HepG2 (cell line): ENCODE results near the gene MTCH2. TPM values are rescaled to one million over a fixed set of nuclear protein-coding genes. Genes with fewer than 3 reads are reported as not detected.

Source experiments
- JDP2 ChIP-seq: sonication (generic); formaldehyde crosslinking; IDR thresholded peaks from 2 replicates; pipeline ENCODE4 v1.8.1; 2022; ENCODE audit warnings: missing genetic modification reagents, borderline replicate concordance
- JUNB ChIP-seq: sonication (generic); formaldehyde crosslinking; IDR thresholded peaks from 2 replicates; pipeline ENCODE4 v1.8.0; 2022; ENCODE audit warnings: missing genetic modification reagents, mild to moderate bottlenecking, borderline replicate concordance
- KDM1A ChIP-seq: IDR thresholded peaks from 2 replicates; pipeline ENCODE4 v1.6.1; 2016; ENCODE audit warnings: missing compliant biosample characterization
- MYC ChIP-seq: sonication (generic); formaldehyde crosslinking; IDR thresholded peaks from 2 replicates; pipeline ENCODE4 v1.9.0; 2021; ENCODE audit warnings: missing genetic modification reagents, borderline replicate concordance
- MYNN ChIP-seq: sonication (generic); formaldehyde crosslinking; IDR thresholded peaks from 2 replicates; pipeline ENCODE4 v1.4.0; 2020; ENCODE audit warnings: mild to moderate bottlenecking, low read depth, missing genetic modification reagents
- NFATC3 ChIP-seq: sonication (generic); formaldehyde crosslinking; IDR thresholded peaks from 2 replicates; pipeline ENCODE4 v1.5.1; 2020; ENCODE audit warnings: mild to moderate bottlenecking, missing genetic modification reagents
- NR2C2 ChIP-seq: sonication (generic); formaldehyde crosslinking; IDR thresholded peaks from 2 replicates; pipeline ENCODE4 v1.4.0; 2020; ENCODE audit warnings: missing genetic modification reagents, mild to moderate bottlenecking, moderate library complexity, borderline replicate concordance
- PAF1 ChIP-seq: IDR thresholded peaks from 2 replicates; pipeline ENCODE4 v1.6.1; 2016; ENCODE audit warnings: missing genetic modification reagents, missing compliant biosample characterization
- PHF5A ChIP-seq: IDR thresholded peaks from one replicate; pipeline ENCODE4 v1.6.1; 2018; ENCODE audit warnings: low read depth, missing genetic modification reagents; ENCODE audit not compliant: unreplicated experiment
- SMYD3 ChIP-seq: sonication (generic); formaldehyde crosslinking; IDR thresholded peaks from 2 replicates; pipeline ENCODE4 v1.8.1; 2023; ENCODE audit warnings: mild to moderate bottlenecking, missing genetic modification reagents
- SP2 ChIP-seq: sonication (generic); formaldehyde crosslinking; IDR thresholded peaks from 2 replicates; pipeline ENCODE4 v1.5.1; 2020; ENCODE audit warnings: mild to moderate bottlenecking, missing genetic modification reagents
- XBP1 ChIP-seq: sonication (generic); formaldehyde crosslinking; IDR thresholded peaks from 2 replicates; pipeline ENCODE4 v1.5.0; 2020; ENCODE audit warnings: missing genetic modification reagents
- ZBTB26 ChIP-seq: IDR thresholded peaks from 2 replicates; pipeline ENCODE4 v1.6.1; 2016; ENCODE audit warnings: missing compliant biosample characterization, missing genetic modification reagents, borderline replicate concordance
- ZNF282 ChIP-seq: fragments of 450-650 bp; IDR thresholded peaks from 2 replicates; pipeline ENCODE4 v1.6.1; 2018; ENCODE audit not compliant: partially characterized antibody
- ZNF333 ChIP-seq: sonication (generic); formaldehyde crosslinking; IDR thresholded peaks from 2 replicates; pipeline ENCODE4 v1.4.0; 2020; ENCODE audit warnings: mild to moderate bottlenecking, missing genetic modification reagents, borderline replicate concordance
- ZNF382 ChIP-seq: sonication (generic); formaldehyde crosslinking; IDR thresholded peaks from 2 replicates; pipeline ENCODE4 v1.5.0; 2020; ENCODE audit warnings: missing genetic modification reagents, mild to moderate bottlenecking, borderline replicate concordance
- ZNF432 ChIP-seq: sonication (generic); formaldehyde crosslinking; IDR thresholded peaks from 2 replicates; pipeline ENCODE4 v1.5.0; 2020; ENCODE audit warnings: missing genetic modification reagents, mild to moderate bottlenecking, borderline replicate concordance
- ZNF44 ChIP-seq: sonication (generic); formaldehyde crosslinking; IDR thresholded peaks from 2 replicates; pipeline ENCODE4 v1.5.1; 2020; ENCODE audit warnings: mild to moderate bottlenecking, missing genetic modification reagents
- ZNF451 ChIP-seq: sonication (generic); formaldehyde crosslinking; IDR thresholded peaks from 2 replicates; pipeline ENCODE4 v1.5.0; 2020; ENCODE audit warnings: mild to moderate bottlenecking, missing genetic modification reagents
- ZNF652 ChIP-seq: IDR thresholded peaks from 2 replicates; pipeline ENCODE4 v1.6.1; 2016; ENCODE audit warnings: low read depth, borderline replicate concordance
- ZNF775 ChIP-seq: sonication (generic); formaldehyde crosslinking; IDR thresholded peaks from 2 replicates; pipeline ENCODE4 v1.4.0; 2020; ENCODE audit warnings: missing genetic modification reagents, mild to moderate bottlenecking, moderate library complexity, borderline replicate concordance
- polyA plus RNA-seq, 8 experiments: library from polyadenylated mRNA; depleted of rRNA in 3 of 8; stranded (reverse) in 7 of 8; unstranded in 1 of 8; fragments of >200 nt; fragmentation: Illumina TruSeq in 4 of 8; extraction: Trizol in 4 of 8; gene quantifications; 2 replicates each; pipeline versions ENCODE4 v1.2.1 to v1.2.3, GENCODE V29; 2011 to 2016; ENCODE audit warnings: low read depth in 4 of 8, missing spikeins in 1 of 8, mixed read lengths in 1 of 8; ENCODE audit not compliant: insufficient read depth in 1 of 8
- total RNA-seq, 5 experiments: library from RNA; depleted of rRNA; stranded (reverse); fragments of >200 nt; fragmentation: Illumina TruSeq; extraction: Trizol; gene quantifications; 2 replicates each; pipeline ENCODE4 v1.2.3, GENCODE V29; 2016; ENCODE audit warnings: low read depth in 1 of 5
- TF ChIP-seq, protein P1 (sequence below): sonication (generic); formaldehyde crosslinking; IDR thresholded peaks from 2 replicates; pipeline ENCODE4 v1.4.0; 2020; ENCODE audit warnings: missing genetic modification reagents, borderline replicate concordance
- TF ChIP-seq, protein P2 (sequence below): sonication (generic); formaldehyde crosslinking; IDR thresholded peaks from 2 replicates; pipeline ENCODE4 v1.4.0; 2020; ENCODE audit warnings: mild to moderate bottlenecking, missing genetic modification reagents

The MTCH2 gene
- total and polyA plus RNA-seq, 2 of the 13 experiments (the other 11 are each of a cell fraction or from before 2014, with no cell fraction given): 112 to 272 TPM

GRCh38 chr11:47578524-47579494, 63.5 kb downstream of the MTCH2 start, which contains the start of the genes KBTBD4 and NDUFS3 (continued):
- TF ChIP-seq ZNF432 (CRISPR knock-in tag) (no peak), ZNF382 (no peak), XBP1 (no peak), NR2C2 (CRISPR knock-in tag) (peak; percentile 96), ZNF333 (CRISPR knock-in tag) (no peak), ZNF282 (no peak), SP2 (CRISPR knock-in tag) (peak; percentile 70), NFATC3 (CRISPR knock-in tag) (peak; percentile 70; the same call in 1 of the 2 replicates), ZNF451 (CRISPR knock-in tag) (peak; percentile 93; the same call in 1 of the 2 replicates), ZBTB26 (peak; percentile 86; the same call in 1 of the 2 replicates), MYC (CRISPR knock-in tag) (peak; percentile 88), ZNF652 (CRISPR knock-in tag) (no peak), ZNF44 (CRISPR knock-in tag) (0 out of 2 replicates have a peak, but pooled peaks have one; percentile 69), ZNF775 (CRISPR knock-in tag) (no peak), JUNB (peak; percentile 29), SMYD3 (peak; percentile 95; the same call in 1 of the 2 replicates), JDP2 (CRISPR knock-in tag) (no peak), PAF1 (peak; percentile 69; the same call in 1 of the 2 replicates), KDM1A (CRISPR knock-in tag) (0 out of 2 replicates have a peak, but pooled peaks have one; percentile 51), MYNN (peak; percentile 95), PHF5A (CRISPR knock-in tag) (peak; percentile 95)
- TF ChIP-seq, protein P1, sequence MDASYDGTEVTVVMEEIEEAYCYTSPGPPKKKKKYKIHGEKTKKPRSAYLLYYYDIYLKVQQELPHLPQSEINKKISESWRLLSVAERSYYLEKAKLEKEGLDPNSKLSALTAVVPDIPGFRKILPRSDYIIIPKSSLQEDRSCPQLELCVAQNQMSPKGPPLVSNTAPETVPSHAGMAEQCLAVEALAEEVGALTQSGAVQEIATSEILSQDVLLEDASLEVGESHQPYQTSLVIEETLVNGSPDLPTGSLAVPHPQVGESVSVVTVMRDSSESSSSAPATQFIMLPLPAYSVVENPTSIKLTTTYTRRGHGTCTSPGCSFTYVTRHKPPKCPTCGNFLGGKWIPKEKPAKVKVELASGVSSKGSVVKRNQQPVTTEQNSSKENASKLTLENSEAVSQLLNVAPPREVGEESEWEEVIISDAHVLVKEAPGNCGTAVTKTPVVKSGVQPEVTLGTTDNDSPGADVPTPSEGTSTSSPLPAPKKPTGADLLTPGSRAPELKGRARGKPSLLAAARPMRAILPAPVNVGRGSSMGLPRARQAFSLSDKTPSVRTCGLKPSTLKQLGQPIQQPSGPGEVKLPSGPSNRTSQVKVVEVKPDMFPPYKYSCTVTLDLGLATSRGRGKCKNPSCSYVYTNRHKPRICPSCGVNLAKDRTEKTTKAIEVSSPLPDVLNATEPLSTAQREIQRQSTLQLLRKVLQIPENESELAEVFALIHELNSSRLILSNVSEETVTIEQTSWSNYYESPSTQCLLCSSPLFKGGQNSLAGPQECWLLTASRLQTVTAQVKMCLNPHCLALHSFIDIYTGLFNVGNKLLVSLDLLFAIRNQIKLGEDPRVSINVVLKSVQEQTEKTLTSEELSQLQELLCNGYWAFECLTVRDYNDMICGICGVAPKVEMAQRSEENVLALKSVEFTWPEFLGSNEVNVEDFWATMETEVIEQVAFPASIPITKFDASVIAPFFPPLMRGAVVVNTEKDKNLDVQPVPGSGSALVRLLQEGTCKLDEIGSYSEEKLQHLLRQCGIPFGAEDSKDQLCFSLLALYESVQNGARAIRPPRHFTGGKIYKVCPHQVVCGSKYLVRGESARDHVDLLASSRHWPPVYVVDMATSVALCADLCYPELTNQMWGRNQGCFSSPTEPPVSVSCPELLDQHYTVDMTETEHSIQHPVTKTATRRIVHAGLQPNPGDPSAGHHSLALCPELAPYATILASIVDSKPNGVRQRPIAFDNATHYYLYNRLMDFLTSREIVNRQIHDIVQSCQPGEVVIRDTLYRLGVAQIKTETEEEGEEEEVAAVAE (CRISPR knock-in tag): peak; percentile 61
- TF ChIP-seq, protein P2, sequence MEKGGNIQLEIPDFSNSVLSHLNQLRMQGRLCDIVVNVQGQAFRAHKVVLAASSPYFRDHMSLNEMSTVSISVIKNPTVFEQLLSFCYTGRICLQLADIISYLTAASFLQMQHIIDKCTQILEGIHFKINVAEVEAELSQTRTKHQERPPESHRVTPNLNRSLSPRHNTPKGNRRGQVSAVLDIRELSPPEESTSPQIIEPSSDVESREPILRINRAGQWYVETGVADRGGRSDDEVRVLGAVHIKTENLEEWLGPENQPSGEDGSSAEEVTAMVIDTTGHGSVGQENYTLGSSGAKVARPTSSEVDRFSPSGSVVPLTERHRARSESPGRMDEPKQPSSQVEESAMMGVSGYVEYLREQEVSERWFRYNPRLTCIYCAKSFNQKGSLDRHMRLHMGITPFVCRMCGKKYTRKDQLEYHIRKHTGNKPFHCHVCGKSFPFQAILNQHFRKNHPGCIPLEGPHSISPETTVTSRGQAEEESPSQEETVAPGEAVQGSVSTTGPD: no peak
